ENCODE measurements around the gene B4GALT5.

B4GALT5 gene

DNA sequence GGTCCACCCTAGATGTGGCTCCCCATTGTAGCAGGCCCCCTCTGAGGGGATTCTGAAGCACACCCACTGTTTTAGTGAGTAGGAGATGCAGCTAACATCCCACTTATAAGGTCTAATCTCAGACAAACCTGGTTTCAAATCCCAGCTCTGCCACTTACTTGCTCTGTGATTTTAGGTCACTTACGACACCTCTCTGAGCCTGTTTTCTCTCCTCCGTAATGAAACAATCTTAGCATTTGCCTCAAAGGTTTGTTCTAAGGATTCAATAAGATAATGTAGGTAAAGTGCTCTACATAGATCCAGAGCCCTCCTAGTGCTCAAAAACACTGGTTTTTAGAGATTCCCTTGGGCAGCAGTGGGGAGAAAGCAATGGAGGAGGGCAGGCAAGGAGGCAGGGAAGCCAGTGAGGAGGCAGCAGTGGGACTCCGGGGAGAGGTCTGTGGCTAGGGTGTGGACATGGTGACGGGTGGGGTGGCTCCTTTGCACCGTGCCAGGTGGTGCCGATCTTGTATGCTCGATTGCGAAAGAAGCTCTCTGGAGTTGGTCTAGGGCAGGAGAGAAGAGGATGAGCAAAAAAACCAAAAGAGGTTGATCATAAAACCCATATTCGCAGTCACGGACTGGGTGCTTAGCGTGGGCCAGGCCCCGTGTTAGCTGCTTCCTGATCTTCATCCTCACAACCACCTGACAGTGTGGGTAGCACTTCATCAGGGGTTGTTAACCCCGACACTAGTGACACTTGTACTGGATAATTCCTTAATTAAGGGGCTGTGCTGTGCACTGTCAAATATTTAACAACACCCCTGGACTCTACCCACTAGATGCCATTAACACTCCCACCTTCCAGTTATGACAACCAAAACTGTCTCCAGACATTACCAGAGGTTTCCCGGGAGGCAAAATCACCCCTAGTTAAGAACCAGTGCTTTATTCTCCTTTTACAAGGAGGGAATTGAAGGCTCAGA is 129.0 kb downstream of the B4GALT5 start:
- no peak for DNase-seq (ENCODE audit: low spot score)

DNA sequence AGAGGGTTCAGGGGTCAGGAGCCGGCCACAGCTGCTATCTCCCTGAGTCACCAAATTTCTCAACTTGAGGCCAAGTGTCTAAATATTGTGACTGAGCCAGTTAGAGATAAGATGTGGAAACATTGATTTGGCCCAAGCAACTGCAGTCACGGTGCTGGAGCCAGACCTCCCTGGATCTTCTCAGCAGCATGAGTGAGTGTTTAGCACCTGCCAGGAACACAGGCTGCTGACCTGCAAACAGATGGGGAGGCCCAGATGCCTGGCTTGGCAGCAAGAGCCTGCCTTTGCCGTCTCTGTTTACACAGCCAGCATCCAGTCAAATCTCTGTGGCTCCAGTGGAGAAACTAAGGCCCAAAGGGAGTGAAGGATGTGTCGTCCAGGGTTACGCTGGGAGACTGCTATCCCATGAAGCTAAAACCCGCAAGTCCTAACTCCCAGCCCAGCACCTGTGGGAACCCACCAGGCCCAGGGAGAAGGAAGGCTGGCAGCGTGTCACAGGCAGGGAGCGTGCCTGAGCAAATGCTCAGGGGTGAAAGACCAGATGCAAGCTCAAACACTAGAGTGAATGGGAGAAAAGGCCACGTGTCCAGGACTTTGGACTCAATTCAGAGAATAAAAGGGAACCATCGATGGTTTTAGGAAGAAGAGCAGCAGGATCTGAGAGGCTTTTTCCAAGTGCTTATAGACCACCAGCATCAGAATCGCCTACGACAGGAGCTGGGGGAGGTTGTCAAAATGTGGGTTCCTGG is 129.8 kb downstream of the B4GALT5 start:
- DNase-seq (ENCODE audit: low spot score), result no peak

DNA sequence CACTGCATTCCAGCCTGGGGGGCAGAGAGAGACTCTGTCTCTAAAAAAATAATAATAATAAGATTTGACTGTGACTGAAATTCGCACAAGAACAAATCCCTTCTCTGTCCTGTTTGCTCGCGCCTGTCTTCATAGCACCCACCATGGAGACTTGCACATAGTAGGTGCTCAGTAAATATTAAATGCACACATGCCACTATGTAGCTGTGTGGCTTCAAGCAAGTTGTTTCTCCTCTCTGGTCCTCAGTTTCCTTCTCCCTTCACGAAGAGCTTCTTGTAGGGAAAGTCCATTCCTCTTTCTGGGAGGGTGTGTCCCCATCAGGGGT is 130.4 kb downstream of the B4GALT5 start:
- DNase-seq (ENCODE audit: low spot score), result no peak

Measured in CD4-positive, alpha-beta T cell treated with Interleukin-6 at 100 ng/mL for 8 hours (primary cell).